ENCODE measurements around the gene UFD1. TPM values are rescaled to one million over a fixed set of nuclear protein-coding genes. Genes with fewer than 3 reads are reported as not detected.

UFD1 gene
- polyA plus RNA-seq, 1 of the 3 experiments (the other 2 are of a cell fraction), result 111 TPM

DNA sequence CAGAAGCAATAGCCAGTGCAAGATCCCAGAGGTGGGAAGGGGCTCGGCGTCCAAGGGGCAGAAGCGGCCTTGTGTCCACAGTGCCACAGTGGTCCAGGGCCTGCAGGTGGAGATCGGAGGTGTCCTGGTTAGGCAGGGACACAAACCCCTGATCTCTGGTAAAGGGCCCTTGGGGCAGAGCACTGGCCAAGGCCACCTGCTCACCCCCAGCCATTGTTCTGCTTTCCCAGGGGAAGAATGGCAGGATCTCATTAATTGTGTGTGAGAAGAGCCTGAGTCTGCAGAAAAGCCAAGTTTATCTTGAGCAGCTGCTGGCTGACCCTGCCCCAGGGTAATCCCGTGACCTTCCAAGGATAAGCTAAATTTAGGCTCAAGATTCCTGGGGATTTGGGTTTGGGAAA is 48.3 kb upstream of the UFD1 start:
- Histone ChIP-seq H3K9me2 (no peaks in the 10 kb centered on the region), H3K4me3 (ENCODE audit: low read depth in 2 of 2, low read length in 1 of 2) (no peak overlapping the region), H3K27ac (ENCODE audit: low read depth in 2 of 2, low read length in 1 of 2) (no peak overlapping the region), H3K9ac (no peak overlapping the region), H3K4me2 (no peak overlapping the region), H3K4me1 (ENCODE audit: control insufficient read depth in 1 of 2, insufficient read depth in 2 of 2, low read depth in 1 of 2, low read length in 1 of 2) (peaks cover 0 to 10% of the 10 kb centered on the region in 2 experiments; a peak in 1 of 4 replicates), H2AFZ (ENCODE audit: low read depth) (no peak overlapping the region), H3K9me3 (no peaks in the 10 kb centered on the region), H3F3A (replicated peaks; ENCODE audit: insufficient read depth) (no peaks in the 10 kb centered on the region), H3K79me2 (ENCODE audit: insufficient read depth) (no peaks in the 10 kb centered on the region), H4K20me1 (ENCODE audit: insufficient read depth) (no peaks in the 10 kb centered on the region), H3K27me3 (ENCODE audit: insufficient read depth) (no peaks in the 10 kb centered on the region; the same call in 1 of the 2 replicates), H3K36me3 (replicated peaks in 1 of 2; ENCODE audit: control insufficient read depth in 1 of 2, insufficient read depth in 2 of 2, low read length in 1 of 2) (no peaks in the 10 kb centered on the region)
- ChIA-PET CTCF (interaction anchor here (1.1 to 1.5 kb wide), 2 partner anchors 64 to 103 kb away, joined by 3 to 4 read pairs; no protein-coding TSS in a partner anchor), POLR2A (no interaction called here)
- 92% methylated on average over 5 of the region's 5 CpGs for WGBS (ENCODE audit: low lambda C conversion rate)
- TF ChIP-seq ELF1 (IDR thresholded peaks at IDR 0.05) (no peak), RCOR1 (IDR thresholded peaks at IDR 0.05; ENCODE audit: low read length) (no peak), TEAD4 (IDR thresholded peaks at IDR 0.05; ENCODE audit: borderline replicate concordance, insufficient read depth) (no peak), FOXM1 (IDR thresholded peaks at IDR 0.05; ENCODE audit: low read depth) (no peak)
- no peak for DNase-seq

DNA sequence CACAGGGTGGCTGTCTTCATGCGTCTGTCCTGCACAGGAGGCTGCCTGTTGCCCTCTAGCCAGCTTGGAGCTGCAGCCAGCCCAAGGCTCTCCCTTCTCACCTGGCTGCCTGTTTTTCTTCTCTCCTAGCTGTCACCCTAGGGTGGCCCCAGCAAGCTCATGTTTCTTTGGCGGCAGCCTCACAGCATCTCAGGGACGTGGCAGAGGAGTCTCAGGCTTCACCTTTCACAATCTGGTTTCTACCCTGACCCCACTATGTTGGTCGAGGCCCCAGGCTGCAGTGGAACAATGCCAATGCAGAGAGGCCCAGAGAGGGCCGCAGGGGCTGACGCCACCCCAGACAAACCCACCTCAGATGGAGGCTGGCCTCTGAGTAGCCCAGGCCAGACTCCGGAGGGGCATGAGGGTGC is 47.7 kb upstream of the UFD1 start:
- Histone ChIP-seq H3K27ac (ENCODE audit: low read depth in 2 of 2, low read length in 1 of 2) (no peak overlapping the region), H3K27me3 (ENCODE audit: insufficient read depth) (no peaks in the 10 kb centered on the region; the same call in 1 of the 2 replicates), H3K9me2 (no peaks in the 10 kb centered on the region), H2AFZ (ENCODE audit: low read depth) (no peak overlapping the region), H3K9ac (no peak overlapping the region), H4K20me1 (ENCODE audit: insufficient read depth) (no peaks in the 10 kb centered on the region), H3K4me1 (ENCODE audit: control insufficient read depth in 1 of 2, insufficient read depth in 2 of 2, low read depth in 1 of 2, low read length in 1 of 2) (peaks cover 0 to 10% of the 10 kb centered on the region in 2 experiments; a peak in 1 of 4 replicates), H3K79me2 (ENCODE audit: insufficient read depth) (no peaks in the 10 kb centered on the region), H3K36me3 (replicated peaks in 1 of 2; ENCODE audit: control insufficient read depth in 1 of 2, insufficient read depth in 2 of 2, low read length in 1 of 2) (no peaks in the 10 kb centered on the region), H3K4me2 (no peak overlapping the region), H3F3A (replicated peaks; ENCODE audit: insufficient read depth) (no peaks in the 10 kb centered on the region), H3K9me3 (no peaks in the 10 kb centered on the region), H3K4me3 (ENCODE audit: low read depth in 2 of 2, low read length in 1 of 2) (no peak overlapping the region)
- ChIA-PET CTCF (interaction anchor here (1.5 kb wide), 1 partner anchor 65 kb away, joined by 3 read pairs; no protein-coding TSS in a partner anchor), POLR2A (no interaction called here)
- 21% methylated on average over 3 of the region's 7 CpGs for WGBS (ENCODE audit: low lambda C conversion rate)
- DNase-seq, result no peak
- TF ChIP-seq, protein P1, sequence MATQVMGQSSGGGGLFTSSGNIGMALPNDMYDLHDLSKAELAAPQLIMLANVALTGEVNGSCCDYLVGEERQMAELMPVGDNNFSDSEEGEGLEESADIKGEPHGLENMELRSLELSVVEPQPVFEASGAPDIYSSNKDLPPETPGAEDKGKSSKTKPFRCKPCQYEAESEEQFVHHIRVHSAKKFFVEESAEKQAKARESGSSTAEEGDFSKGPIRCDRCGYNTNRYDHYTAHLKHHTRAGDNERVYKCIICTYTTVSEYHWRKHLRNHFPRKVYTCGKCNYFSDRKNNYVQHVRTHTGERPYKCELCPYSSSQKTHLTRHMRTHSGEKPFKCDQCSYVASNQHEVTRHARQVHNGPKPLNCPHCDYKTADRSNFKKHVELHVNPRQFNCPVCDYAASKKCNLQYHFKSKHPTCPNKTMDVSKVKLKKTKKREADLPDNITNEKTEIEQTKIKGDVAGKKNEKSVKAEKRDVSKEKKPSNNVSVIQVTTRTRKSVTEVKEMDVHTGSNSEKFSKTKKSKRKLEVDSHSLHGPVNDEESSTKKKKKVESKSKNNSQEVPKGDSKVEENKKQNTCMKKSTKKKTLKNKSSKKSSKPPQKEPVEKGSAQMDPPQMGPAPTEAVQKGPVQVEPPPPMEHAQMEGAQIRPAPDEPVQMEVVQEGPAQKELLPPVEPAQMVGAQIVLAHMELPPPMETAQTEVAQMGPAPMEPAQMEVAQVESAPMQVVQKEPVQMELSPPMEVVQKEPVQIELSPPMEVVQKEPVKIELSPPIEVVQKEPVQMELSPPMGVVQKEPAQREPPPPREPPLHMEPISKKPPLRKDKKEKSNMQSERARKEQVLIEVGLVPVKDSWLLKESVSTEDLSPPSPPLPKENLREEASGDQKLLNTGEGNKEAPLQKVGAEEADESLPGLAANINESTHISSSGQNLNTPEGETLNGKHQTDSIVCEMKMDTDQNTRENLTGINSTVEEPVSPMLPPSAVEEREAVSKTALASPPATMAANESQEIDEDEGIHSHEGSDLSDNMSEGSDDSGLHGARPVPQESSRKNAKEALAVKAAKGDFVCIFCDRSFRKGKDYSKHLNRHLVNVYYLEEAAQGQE (IDR thresholded peaks at IDR 0.05; ENCODE audit: low read depth, low read length), result no peak
- TF ChIP-seq NRF1 (IDR thresholded peaks at IDR 0.05; ENCODE audit: low read depth, low read length) (no peak), FOXJ3 (CRISPR knock-in tag; IDR thresholded peaks at IDR 0.05) (no peak), SMC3 (IDR thresholded peaks at IDR 0.05; ENCODE audit: low read depth, low read length) (no peak), GATA2 (CRISPR knock-in tag; IDR thresholded peaks at IDR 0.05) (no peak), EP300 (IDR thresholded peaks at IDR 0.05; ENCODE audit: borderline replicate concordance in 1 of 2, low read depth in 1 of 2, low read length in 1 of 2) (no peak), FOSL2 (IDR thresholded peaks at IDR 0.05; ENCODE audit: borderline replicate concordance, low read depth) (no peak), JUND (IDR thresholded peaks at IDR 0.05) (no peak), RCOR1 (IDR thresholded peaks at IDR 0.05; ENCODE audit: low read length) (no peak), TEAD4 (IDR thresholded peaks at IDR 0.05; ENCODE audit: borderline replicate concordance, insufficient read depth) (no peak)

Data from SK-N-SH (cell line).